NCI-H2081 treated with DMSO at 0.1 percent for 48 hours (cell line): Measurements from ENCODE around the gene GNB1L.

Experiments
- DNase-seq: peaks from one replicate; lab custom pipeline; 2025; lab: John Stamatoyannopoulos, UW

The GNB1L gene

GRCh38 chr22:19748991-19749664 is 105.5 kb downstream of the GNB1L start:
- DNase-seq: no peak

- no peak for DNase-seq
These were observed 106.5 kb downstream of the GNB1L start for GRCh38 chr22:19748139-19748538.

GRCh38 chr22:19747551-19747950 is 107.1 kb downstream of the GNB1L start:
- no peak for DNase-seq

- no peak for DNase-seq
These were observed 107.9 kb downstream of the GNB1L start for GRCh38 chr22:19746726-19747125.

- no peak for DNase-seq
These were observed 109.2 kb downstream of the GNB1L start for GRCh38 chr22:19745155-19746101.

- no peak for DNase-seq
These were observed 110.2 kb downstream of the GNB1L start for GRCh38 chr22:19744350-19745006.

GRCh38 chr22:19743651-19744050 is 111.0 kb downstream of the GNB1L start:
- DNase-seq: no peak

GRCh38 chr22:19743081-19743480 is 111.6 kb downstream of the GNB1L start:
- no peak for DNase-seq

GRCh38 chr22:19742160-19743066 is 112.3 kb downstream of the GNB1L start:
- no peak for DNase-seq

- no peak for DNase-seq
These were observed 113.6 kb downstream of the GNB1L start for GRCh38 chr22:19741053-19741452.

- no peak for DNase-seq
These were observed 114.1 kb downstream of the GNB1L start for GRCh38 chr22:19740586-19740985.

GRCh38 chr22:19739911-19740449 is 114.7 kb downstream of the GNB1L start:
- no peak for DNase-seq

- no peak for DNase-seq
These were observed 115.2 kb downstream of the GNB1L start for GRCh38 chr22:19739448-19739895.

- DNase-seq: no peak
These were observed 115.8 kb downstream of the GNB1L start for GRCh38 chr22:19738664-19739447.

- DNase-seq: no peak
These were observed 116.6 kb downstream of the GNB1L start for GRCh38 chr22:19737846-19738663.

GRCh38 chr22:19735665-19736510 is 118.8 kb downstream of the GNB1L start:
- no peak for DNase-seq

GRCh38 chr22:19734837-19735382 is 119.8 kb downstream of the GNB1L start:
- DNase-seq: no peak

GRCh38 chr22:19734163-19734562 is 120.5 kb downstream of the GNB1L start:
- DNase-seq: no peak
